ENCODE data around the gene CCDC112.

Gene CCDC112

DNA sequence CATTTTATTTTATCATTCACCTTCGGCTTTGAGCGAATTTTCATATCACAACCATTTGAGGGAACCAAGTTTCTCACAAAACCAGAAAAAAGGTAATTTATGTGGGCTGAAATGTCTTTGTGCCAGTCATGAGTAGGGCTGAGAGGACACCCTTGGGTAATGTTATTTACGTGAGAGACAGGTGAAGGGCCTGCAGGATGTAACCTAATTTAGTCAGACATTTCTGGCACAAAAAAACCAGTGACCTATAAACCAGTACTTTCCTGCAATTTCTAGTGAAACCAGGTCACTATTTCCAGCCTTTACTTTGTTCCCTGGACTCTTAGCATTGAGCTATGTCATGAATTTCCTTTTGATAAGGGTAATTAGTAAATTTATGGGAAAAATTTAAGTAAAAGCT lies 17.2 kb upstream of the CCDC112 start:
- no peak for DNase-seq

DNA sequence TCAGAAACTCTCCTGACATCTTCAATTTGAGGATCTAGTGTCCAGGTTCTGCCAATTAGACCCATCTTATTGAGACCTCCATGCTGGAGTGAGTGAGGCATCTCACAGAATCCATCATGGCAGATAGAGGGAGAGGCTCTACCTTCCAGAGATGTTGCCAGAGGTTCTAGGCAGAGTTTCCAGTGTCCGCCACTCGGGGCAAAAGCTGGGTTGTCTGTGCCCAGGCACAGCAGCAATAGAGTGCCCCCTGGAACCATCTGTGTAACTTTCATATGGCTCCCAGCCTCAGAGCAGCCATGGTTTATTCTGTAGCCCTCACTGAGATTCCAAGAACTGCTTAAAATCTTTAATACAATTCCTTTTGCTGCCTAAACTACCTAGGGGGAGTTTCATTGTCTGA lies 16.6 kb upstream of the CCDC112 start:
- no peak for DNase-seq

DNA sequence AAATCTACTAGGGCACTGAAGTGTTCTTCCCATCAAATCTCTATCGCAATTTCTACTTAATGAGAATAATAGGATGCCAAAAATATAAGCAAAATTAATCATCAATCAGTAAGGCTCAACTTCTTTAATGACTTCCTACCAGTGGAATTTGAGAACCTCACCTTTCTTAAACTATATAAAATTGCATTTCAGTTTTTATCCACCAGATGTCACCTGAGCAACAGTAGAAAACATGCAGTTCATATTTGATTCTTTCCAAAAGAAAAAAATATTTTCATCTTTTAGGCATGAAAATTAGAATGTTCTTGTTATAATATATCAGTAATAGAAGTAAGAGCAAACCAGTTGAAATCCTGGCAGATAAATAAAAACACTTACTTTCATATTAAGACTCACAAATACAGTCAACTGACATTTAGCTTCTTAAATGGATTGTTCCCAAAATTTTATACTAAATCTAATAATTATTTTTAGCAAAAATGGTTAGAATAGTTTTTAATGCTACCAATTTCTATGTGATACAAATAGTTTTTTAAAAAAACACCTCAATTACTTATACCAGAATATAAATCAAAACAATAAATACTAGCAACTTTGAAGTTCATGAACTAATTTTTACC lies 13.4 kb upstream of the CCDC112 start:
- DNase-seq, result peak; percentile 70

DNA sequence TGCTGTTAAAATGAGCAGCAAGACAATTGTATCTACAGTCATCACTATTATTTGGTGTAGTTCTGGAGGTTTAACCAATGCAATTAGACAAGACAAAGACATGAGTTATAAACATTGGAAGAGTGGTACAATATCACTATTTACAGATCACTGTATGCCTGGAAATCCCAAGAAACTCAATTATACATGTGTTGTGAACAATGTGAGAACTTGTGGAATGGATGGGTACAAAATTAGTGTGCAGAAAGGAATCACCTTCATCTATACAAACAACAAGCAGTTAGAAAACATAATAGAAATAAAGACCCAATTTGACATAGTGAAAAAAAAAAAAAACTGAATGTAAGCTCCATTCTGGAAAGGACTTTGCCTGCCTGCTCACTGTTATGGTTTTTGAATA lies 12.4 kb upstream of the CCDC112 start:
- DNase-seq, result no peak

DNA sequence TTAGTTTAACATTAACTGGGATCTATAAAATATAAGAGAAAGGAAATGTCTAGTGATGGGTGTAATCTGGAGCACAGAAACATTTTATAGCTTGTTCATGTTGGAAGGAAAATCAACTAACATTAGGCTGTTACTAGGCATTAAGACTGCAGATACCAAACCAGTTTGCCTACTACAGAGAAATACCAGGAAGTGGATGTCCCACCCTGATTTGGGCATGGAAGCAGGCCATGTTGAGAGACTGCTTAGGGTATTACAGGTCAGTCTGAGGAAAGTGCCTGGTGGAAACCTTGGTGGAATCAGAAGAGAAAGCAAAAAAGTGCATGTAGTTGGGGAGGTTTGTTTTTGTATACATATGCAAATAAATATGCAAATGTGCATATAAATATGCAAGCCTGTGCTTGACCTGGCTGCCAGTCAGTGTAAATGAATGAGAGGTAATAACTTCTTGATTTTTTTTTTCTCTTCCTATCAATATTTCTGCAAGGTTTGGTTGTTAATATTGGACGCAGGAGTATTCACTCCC lies 9.6 kb upstream of the CCDC112 start:
- DNase-seq, result no peak

DNA sequence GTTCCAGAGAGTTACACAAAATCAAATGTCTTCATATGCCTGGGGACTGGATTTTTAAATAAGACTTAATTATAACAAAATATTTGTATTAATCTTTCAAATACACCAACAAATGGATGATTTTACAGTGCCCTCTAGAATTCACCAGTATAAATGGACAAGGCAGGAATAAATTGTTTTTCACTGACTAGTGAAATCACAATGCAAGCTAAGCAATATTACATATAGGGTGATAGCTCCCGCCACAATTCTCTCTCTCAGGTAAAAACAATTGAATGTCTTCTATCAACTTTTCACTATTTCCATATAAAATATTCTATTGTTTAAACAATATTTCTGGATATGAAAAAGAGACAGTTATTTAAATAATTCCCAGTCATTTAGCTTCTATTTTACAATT lies 8.0 kb upstream of the CCDC112 start:
- no peak for DNase-seq

DNA sequence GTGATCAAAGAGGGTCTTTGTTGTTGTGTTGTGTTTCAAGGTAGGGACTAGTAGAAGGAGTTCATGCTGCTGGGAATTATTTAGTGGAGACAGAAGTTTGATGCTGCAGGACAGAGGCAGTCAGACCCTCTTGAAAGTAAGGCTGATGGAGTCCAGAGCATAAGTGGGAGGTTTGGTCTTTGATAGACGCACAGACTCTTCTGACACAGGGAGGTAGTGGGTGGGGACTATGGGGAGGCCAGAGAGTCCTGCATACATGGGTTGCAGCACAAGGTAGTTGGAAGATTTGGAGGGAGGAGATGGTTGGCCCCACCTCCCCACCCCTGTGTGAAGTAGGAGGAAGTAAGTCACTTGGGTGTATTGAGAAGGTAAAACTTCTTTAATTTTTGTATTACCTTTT lies 2.4 kb upstream of the CCDC112 start:
- DNase-seq, result no peak

DNA sequence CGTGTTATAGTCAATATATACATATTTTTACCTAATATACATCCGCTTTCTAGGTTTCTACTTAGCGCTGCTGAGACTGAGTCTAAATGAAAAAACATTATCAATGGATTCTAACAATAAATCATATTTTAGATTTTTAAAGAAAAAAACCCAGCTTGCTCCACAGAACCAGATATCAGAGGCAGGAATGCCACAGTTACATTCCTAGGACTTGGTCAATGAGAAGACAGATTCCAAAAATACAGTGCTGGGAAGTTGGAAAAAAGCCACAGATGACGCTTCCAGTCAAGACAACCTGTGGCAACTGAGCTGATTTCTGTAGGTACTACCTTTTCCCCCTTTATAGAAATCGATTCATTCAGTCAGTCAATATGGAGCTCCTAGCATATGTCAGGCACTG lies 577 bp upstream of the CCDC112 start:
- no peak for DNase-seq

DNA sequence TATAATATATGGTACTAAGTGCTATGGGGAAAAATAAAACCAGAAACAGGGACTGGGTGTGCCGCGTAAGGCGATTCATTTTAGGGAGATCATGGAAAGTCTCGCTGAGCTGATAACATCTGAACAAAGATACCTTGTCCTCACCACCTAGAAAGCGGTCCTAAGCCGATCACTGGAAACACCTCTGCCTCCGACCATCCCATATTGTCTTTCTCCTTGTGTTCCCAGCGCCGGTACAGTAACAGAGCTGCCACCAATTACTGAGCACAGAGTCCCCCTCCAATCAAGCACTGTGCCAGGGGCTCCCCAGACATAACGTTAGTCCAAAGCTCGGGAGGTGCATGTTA lies 704 bp downstream of the CCDC112 start:
- no peak for DNase-seq

DNA sequence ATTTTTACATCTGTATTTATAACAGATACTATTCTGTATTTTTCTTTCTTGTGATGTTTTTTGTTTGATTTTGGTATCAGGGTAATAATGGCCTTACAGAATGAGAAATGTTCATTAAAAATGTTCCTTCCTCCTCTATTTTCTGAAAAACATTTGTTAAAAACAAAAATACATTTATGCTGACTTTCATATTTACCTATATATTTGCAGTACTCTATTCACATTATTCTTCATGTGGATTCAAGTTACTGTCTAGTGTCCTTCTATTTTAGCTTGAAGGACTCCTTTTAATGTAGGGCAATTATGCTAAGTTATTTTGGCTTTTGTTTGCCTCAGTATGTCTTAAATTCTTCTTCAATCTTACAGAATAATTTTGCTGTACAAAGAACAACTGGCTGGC lies 5.1 kb downstream of the CCDC112 start:
- no peak for DNase-seq

DNA sequence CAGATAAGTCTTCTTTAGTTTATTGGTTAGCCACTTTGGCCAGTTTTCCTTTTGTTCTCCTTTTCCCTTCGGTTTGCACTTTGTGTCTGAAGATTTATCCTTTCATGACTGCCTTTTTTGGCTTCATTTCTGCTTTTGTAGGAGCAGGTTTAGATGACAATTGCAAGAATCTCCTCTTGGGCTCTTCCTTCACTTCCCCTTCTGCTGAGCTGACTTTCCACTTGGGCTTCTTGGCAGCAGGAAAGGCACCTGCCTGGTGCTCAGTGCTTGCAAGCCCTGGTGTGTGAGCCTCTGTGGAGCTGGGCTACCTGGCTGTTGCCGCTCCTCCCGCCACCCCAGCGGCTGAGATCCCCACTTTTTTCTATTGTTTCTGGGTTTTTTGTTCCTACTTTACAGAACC lies 7.3 kb downstream of the CCDC112 start:
- DNase-seq, result peak; percentile 41

DNA sequence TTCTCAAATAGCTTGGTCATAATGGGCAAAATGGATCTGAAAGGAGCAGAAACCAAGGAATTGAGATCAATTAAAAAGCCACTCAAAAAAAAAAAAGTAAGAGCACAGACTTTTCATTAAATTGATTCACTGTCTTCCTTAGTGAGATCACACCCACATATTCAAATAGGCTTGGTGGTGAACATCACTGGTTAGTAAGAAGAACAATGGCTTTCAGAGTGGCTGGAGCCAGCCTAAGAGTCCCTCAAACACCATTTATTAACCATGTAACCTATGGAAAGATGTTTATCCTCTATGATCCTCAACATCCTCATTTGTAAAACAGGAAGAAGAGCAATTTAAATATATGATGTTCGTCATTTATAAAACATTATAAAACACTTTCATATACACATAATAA lies 12.4 kb downstream of the CCDC112 start:
- no peak for DNase-seq

DNA sequence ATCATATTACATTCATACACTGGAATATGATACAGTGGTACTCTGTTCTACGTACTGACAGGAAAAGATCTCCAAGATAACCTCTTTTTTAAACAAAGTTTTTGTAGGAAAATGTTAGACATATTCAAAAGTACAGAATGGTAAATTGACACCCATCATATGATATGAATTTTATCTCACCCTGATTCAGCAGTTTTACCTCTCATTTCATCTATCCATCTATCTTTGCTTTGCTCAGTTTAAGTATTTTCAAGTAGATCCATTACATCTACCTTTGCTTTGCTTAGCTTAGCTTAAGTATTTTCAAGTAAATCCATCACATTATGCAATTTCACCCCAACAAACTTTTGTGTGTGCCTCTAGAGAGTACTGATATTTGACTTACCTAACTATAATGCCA lies 14.3 kb downstream of the CCDC112 start:
- no peak for DNase-seq

DNA sequence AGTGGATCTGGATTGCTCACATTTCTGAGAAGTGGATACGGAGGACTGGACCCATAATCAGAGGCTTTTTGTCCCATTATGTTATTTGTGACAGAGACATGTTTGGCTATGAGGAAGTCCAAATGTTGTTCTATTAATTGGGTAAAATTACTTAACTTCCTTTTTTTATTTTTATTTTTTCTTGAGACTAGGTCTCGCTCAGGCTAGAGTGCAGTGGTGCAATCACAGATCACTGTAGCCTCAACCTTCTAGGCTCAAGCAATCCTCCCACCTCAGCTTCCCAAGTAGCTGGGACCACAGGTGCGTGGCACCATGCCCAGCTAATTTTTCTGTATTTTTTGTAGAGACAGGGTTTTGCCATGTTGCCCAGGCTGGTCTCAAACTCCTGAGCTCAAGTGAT lies 21.9 kb downstream of the CCDC112 start:
- DNase-seq, result peak; percentile 39

DNA sequence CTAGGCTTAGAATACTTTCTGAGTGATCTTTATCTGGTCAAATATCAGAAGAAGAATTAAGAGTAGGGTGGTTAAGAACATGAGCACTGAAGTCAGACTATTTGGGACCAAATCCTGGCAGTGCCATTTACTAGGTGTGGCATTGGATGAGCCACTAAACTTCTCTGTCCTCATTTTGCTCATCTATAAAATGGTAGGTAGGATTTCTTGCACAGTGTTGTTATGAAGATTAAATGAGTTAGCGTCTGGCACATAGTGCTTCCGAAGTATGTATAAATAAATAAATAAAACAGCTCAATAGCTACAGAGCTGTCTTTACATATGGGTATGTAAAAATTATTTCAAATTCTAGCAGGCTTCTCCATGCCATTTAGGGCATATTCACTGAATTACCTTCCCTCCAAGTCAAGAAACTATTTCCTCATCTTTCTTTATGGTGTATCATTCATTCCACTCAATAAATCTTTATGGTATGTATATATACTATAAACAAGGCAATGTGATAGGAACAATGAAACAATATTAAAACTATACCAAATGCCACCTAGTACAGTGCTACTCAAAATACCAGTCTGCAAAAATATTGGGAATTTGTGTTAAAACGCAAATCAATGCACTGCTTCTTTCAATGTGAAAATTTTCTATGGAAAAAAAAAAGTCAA lies 24.0 kb downstream of the CCDC112 start:
- no peak for DNase-seq

DNA sequence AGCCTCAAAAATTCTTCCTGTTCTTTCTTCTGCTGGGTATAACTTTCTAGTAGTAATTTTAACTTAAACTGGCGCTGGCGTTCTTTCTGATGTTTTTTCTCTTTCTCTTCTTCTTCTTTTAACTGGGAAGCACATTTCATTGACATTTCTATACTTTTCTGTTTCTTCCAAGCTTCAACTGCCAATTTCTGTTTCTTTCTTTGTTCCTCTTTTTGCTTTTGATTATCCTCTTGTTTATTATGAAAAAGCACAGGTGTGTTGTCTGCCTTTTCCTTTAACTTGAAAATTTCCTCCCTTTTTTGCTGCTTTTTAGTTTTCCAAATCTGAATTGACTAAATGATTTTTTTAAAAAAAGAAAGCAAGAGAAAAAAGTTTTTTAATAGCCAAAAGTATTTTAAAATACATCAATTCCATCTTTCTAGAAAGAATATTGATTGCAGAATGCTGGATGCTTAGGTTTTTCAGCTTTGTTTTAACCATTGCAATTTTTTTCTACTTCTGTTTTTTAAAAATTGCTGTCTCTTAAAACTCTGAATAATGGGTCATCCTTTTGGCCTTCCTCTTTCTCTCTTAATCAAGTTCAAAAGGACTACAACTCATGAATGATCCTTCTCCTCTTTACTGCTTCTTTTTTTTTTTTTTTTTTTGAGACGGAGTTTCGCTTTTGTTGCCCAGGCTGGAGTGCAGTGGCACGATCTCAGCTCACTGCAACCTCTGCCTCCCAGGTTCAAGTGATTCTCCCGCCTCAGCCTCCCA lies 25.0 kb downstream of the CCDC112 start:
- peak; percentile 73 for DNase-seq

DNA sequence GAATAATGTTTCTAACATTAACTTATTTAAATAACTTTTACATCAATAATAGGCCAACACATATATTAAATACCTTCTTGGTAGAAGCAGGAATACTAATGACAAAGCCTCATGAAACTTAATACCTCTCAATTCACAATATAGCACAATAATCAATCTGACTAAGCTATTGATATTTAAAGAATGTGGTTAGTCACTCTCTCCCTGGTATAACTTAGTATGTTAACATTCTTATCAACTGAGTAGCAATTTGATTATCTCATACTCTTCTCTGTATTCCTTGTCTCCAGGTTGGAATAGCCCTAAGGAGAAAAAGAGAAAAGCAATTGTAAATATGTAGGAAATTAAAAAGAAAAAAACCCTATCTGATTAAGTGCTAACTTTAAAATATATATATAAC lies 28.8 kb downstream of the CCDC112 start:
- no peak for DNase-seq

DNA sequence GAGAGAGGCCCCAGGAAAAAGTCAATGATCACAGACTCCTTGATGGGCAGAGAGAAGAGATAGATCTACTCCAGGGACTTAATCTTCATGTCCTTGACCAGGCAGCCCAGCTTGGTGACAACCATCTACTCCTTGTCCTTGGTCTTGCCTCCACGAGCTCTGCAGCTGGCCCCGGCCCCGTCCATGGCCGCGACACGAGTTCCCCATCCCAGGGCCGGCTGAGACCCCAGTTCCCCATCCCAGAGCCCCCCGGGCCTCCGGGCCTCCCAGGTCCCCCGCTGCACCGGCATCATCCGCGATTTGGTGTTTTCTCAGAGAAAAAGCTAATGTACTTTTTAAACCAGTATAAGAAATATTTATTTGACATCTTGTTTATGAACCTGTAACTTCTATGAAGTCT lies 31.2 kb downstream of the CCDC112 start:
- DNase-seq, result no peak

DNA sequence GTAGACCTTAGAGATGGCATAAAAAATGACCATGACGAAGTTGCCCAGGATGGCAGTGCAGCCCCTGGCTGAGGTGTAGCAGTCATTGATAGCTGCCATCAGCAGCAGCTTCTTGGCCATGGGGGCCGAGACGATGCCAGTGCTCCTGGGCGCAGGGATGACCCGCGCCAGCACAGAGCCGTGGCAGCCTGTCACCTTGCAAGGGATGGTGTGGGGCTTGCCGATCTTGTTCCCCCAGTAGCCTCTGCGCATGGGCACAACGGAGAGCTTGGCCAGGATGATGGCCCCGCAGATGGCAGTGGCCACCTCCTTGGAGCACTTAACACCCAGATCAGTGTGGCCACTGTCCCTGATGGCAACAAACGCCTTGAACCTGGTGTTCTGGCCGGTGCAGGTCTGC lies 31.7 kb downstream of the CCDC112 start:
- no peak for DNase-seq

DNA sequence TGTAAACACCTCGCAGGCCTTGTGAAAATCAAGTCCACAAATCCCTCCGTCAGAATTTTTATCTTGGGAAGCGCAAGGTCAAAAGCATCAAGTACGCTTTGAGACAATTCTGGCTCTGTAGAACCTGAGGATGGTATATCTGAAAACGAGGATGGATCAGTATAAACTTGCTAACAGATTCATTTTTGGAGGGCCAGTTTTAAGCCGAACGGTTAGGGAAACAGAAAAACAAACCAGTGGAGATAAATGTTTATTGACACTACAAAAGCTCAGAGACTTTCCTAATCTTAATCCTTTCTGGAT lies 33.4 kb downstream of the CCDC112 start:
- no peak for DNase-seq

DNA sequence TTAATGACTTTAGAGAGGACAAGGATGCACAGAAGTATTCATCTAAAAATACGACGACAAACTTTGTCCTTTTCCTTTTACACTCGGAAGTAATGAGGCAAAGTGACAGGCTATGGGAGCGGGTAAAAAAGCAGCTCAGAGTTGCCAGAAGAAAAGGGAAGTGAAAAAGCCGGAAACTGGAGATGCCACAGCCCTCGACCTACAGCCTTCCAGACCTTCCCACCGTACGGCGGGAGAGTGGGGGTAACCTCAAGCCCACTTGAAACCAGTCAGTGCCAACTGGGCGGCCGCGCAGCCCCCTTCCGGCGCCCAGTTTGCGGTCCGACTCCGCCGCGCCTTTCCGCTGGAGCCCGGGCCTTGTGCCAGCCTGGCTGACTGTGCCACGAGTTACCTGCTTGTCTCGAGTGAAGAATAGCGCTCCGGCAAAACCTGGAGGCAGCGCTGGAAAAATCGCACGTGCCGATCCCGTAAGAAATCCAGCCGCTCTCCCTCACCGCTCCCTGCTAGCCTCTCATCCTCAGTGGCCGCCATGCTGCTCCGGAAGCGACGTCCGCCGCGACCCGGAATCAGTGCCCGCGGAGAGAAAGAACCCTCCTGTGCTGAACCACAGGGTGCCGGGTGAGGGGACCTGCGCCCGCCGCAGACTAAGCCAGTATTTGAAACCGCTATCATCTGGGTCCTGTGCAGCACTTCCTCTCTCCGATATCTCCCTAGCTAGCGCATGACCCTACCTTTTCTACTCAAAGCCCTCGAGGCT lies 34.0 kb downstream of the CCDC112 start, which contains the start of gene PGGT1B:
Gene PGGT1B, minus strand, starts transcription at position 557 of the 757 bp plus-strand sequence. Its CDS starts 26 bp downstream, at position 531.
- DNase-seq, result peak; percentile 76

DNA sequence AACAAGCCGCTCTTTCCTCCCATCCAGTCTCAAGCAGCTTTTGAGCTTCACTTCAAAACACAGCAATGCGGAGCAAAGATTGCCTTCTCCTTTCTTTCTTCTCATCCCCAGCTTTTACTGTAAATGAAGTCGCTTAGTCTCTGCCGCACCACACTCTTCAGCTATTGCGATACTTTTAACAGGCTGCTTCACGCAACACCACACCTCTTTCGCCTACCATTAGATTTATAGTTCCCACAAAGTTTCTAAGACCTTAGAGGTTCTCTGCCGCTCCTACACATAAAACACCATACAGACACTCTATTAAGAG lies 34.5 kb downstream of the CCDC112 start:
- no peak for DNase-seq

DNA sequence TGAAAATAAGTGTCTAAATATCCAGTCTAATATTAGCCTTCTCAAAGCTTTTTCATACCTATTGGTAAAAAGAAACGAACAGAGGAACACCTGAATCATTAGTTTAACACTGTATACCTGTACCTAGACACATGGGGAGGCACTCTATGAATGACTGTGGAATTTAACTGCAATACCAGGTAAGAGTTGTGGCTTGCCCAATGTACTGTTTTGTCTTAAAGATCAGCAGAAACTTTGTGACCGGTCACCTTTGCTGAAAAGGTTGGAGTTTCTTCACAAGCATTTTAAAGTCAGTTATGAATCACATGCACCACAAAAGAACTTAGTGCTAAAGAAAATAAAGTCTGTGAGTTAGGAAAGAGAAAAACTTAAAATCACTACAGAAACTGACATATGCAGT lies 36.2 kb downstream of the CCDC112 start:
- no peak for DNase-seq

DNA sequence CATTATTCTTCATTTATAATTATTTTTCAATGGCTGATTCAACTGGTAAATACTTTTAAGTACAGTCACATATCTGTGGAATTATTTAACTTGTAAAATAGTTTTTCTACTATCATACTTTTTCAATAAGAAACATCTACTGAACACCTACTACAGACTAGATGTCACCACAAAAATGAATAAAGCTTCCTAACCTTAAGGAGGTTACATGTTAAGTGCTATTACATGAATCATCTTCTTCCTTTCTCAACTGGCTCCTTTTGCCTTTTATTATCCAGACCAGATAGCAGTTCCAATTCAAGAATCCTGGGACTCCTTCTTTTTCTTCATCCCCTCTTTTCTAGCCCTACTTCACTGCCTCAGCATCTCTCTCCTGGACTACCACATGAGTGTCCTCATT lies 38.5 kb downstream of the CCDC112 start:
- DNase-seq, result no peak

All from suppressor macrophage treated with lipopolysaccharide for 4 hours (primary cell).